IMR-90 (cell line): ENCODE results near the gene PYDC2. TPM values are rescaled to one million over a fixed set of nuclear protein-coding genes. Genes with fewer than 3 reads are reported as not detected.
A peak's percentile ranks its signal among the peaks of the same experiment; 100 is the strongest.

Experiments
- ATAC-seq: fragments of 200-7000 bp; cut with Tn5 transposase; 2 replicates; pipeline ENCODE4 v1.9.1; 2020; ENCODE audit warnings: low read depth, mild to moderate bottlenecking, moderate library complexity
- BruUV-seq: library from RNA; stranded (reverse); fragments of 400-500 nt; replicated peaks from 2 replicates; lab custom pipeline; 2021; lab: Mats Ljungman, UMichigan
- CTCF ChIA-PET: fragments of 300-600 bp; formaldehyde crosslinking; extraction: SDS; loops from one replicate; lab custom pipeline; 2021; ENCODE audit warnings: antibody characterized with exemption; lab: Yijun Ruan, JAX
- POLR2A ChIA-PET: fragments of 300-600 bp; sonication (Branson Sonifier 250); formaldehyde crosslinking; loops from one replicate; lab custom pipeline; 2022; ENCODE audit warnings: antibody characterized with exemption; ENCODE audit not compliant: unreplicated experiment; lab: Charles Lee
- DNase-seq: peaks from one replicate; pipeline ENCODE4 v3.0.0; 2013
- H2AFZ ChIP-seq: replicated peaks from 2 replicates; pipeline ENCODE3; 2013; ENCODE audit warnings: low read length, mild to moderate bottlenecking; ENCODE audit not compliant: poor library complexity
- H2AK5ac ChIP-seq: 2 replicates; pipeline ENCODE4 v1.6.1; 2013; ENCODE audit warnings: low read depth, low read length, inconsistent platforms
- H2AK9ac ChIP-seq: replicated peaks from 2 replicates; pipeline ENCODE3; 2013; ENCODE audit warnings: mild to moderate bottlenecking, low read depth, low read length, moderate library complexity; ENCODE audit not compliant: poor library complexity
- H2BK120ac ChIP-seq: 2 replicates; pipeline ENCODE4 v1.6.1; 2013; ENCODE audit warnings: low read depth, low read length, inconsistent platforms
- H2BK15ac ChIP-seq: 3 replicates; pipeline ENCODE4 v1.6.1; 2013; ENCODE audit warnings: low read depth, low read length, inconsistent platforms
- H2BK20ac ChIP-seq: 2 replicates; pipeline ENCODE4 v1.6.1; 2013; ENCODE audit warnings: low read depth, mild to moderate bottlenecking, inconsistent platforms, low read length, moderate library complexity
- H2BK5ac ChIP-seq: 2 replicates; pipeline ENCODE4 v1.6.1; 2013; ENCODE audit warnings: mild to moderate bottlenecking, low read depth, low read length, inconsistent platforms; ENCODE audit not compliant: poor library complexity, severe bottlenecking
- H3K14ac ChIP-seq: replicated peaks from 2 replicates; pipeline ENCODE4 v1.6.1; 2013; ENCODE audit warnings: low read depth, low read length, inconsistent platforms
- H3K18ac ChIP-seq: 2 replicates; pipeline ENCODE4 v1.6.1; 2013; ENCODE audit warnings: low read depth, low read length, control low read depth
- H3K23ac ChIP-seq: 2 replicates; pipeline ENCODE4 v1.6.1; 2013; ENCODE audit warnings: low read depth, low read length, inconsistent platforms
- H3K27ac ChIP-seq: 2 replicates; pipeline ENCODE4 v1.5.1; 2013; ENCODE audit warnings: mild to moderate bottlenecking, control low read depth, low read length; ENCODE audit not compliant: insufficient read depth
- H3K27me3 ChIP-seq: 2 replicates; pipeline ENCODE4 v1.6.1; 2013; ENCODE audit warnings: low read length; ENCODE audit not compliant: control insufficient read depth, insufficient read depth
- H3K36me3 ChIP-seq: 2 replicates; pipeline ENCODE4 v1.6.1; 2013; ENCODE audit warnings: low read length, mixed read lengths; ENCODE audit not compliant: control insufficient read depth, insufficient read depth
- H3K4ac ChIP-seq: 2 replicates; pipeline ENCODE4 v1.6.1; 2013; ENCODE audit warnings: low read depth, low read length, inconsistent platforms
- H3K4me1 ChIP-seq: 2 replicates; pipeline ENCODE4 v1.6.1; 2013; ENCODE audit warnings: low read length, mixed read lengths; ENCODE audit not compliant: control insufficient read depth, insufficient read depth
- H3K4me2 ChIP-seq: 2 replicates; pipeline ENCODE4 v1.6.1; 2013; ENCODE audit warnings: low read depth, mild to moderate bottlenecking, control low read depth, low read length, moderate library complexity
- H3K4me3 ChIP-seq: 2 replicates; pipeline ENCODE4 v1.5.1; 2013; ENCODE audit warnings: low read depth, mild to moderate bottlenecking, control low read depth, low read length, moderate library complexity; ENCODE audit not compliant: insufficient read depth
- H3K56ac ChIP-seq: 2 replicates; pipeline ENCODE4 v1.6.1; 2013; ENCODE audit warnings: low read length, inconsistent platforms; ENCODE audit not compliant: insufficient read depth; ENCODE audit errors: extremely low read depth
- H3K79me1 ChIP-seq, 2 experiments: 2 replicates each; pipeline ENCODE4 v1.6.1; 2013; ENCODE audit warnings: low read length in 2 of 2, inconsistent platforms in 1 of 2, low read depth in 1 of 2
- H3K9ac ChIP-seq: 2 replicates; pipeline ENCODE4 v1.6.1; 2013; ENCODE audit warnings: low read depth, low read length, control low read depth
- H3K9me1 ChIP-seq: 2 replicates; pipeline ENCODE4 v1.6.1; 2013; ENCODE audit warnings: low read length, inconsistent platforms; ENCODE audit not compliant: insufficient read depth
- H3K9me3 ChIP-seq: 2 replicates; pipeline ENCODE4 v1.6.1; 2013; ENCODE audit warnings: low read length; ENCODE audit not compliant: control insufficient read depth, insufficient read depth
- H4K20me1 ChIP-seq: 2 replicates; pipeline ENCODE4 v1.6.1; 2013; ENCODE audit warnings: low read length, inconsistent platforms; ENCODE audit not compliant: insufficient read depth
- H4K5ac ChIP-seq: 2 replicates; pipeline ENCODE4 v1.6.1; 2013; ENCODE audit warnings: mild to moderate bottlenecking, low read depth, low read length, control low read depth
- H4K8ac ChIP-seq, 2 experiments: 2 replicates each; pipeline ENCODE4 v1.6.1; 2013; ENCODE audit warnings: low read depth in 2 of 2, low read length in 2 of 2, control low read depth in 1 of 2, inconsistent platforms in 1 of 2
- H4K91ac ChIP-seq: 2 replicates; pipeline ENCODE4 v1.6.1; 2013; ENCODE audit warnings: low read depth, low read length, inconsistent platforms; ENCODE audit not compliant: insufficient read depth
- BHLHE40 ChIP-seq: fragments of 150-350 bp; IDR thresholded peaks from 2 replicates; pipeline ENCODE4 v1.6.1; 2016; ENCODE audit warnings: mild to moderate bottlenecking, low read depth, low read length
- CEBPB ChIP-seq: IDR thresholded peaks from 2 replicates; pipeline ENCODE4 v1.6.1; 2012; ENCODE audit warnings: low read depth, low read length, improper control_type of control experiment
- CHD1 ChIP-seq: IDR thresholded peaks from 2 replicates; pipeline ENCODE4 v1.6.1; 2012; ENCODE audit warnings: low read depth, low read length, improper control_type of control experiment
- CTCF ChIP-seq: conservative IDR thresholded peaks from 2 replicates; pipeline ENCODE4 v1.5.1; 2012; ENCODE audit warnings: mild to moderate bottlenecking, low read depth, low read length, improper control_type of control experiment
- ELK1 ChIP-seq: fragments of 150-350 bp; IDR thresholded peaks from 2 replicates; pipeline ENCODE4 v1.6.1; 2016; ENCODE audit warnings: low read depth, mild to moderate bottlenecking, low read length, moderate library complexity, borderline replicate concordance
- FOS ChIP-seq: fragments of 150-350 bp; IDR thresholded peaks from 2 replicates; pipeline ENCODE4 v1.6.1; 2016; ENCODE audit warnings: low read depth, low read length
- MAFK ChIP-seq: IDR thresholded peaks from 2 replicates; pipeline ENCODE4 v1.6.1; 2012; ENCODE audit warnings: low read depth, low read length, improper control_type of control experiment
- MAZ ChIP-seq: IDR thresholded peaks from 2 replicates; pipeline ENCODE4 v1.6.1; 2012; ENCODE audit warnings: low read depth, mild to moderate bottlenecking, low read length, improper control_type of control experiment, moderate library complexity, borderline replicate concordance
- MXI1 ChIP-seq: IDR thresholded peaks from 2 replicates; pipeline ENCODE4 v1.6.1; 2012; ENCODE audit warnings: low read depth, mild to moderate bottlenecking, low read length, moderate library complexity, borderline replicate concordance
- NFE2L2 ChIP-seq: fragments of 150-350 bp; IDR thresholded peaks from 2 replicates; pipeline ENCODE4 v1.6.1; 2016; ENCODE audit warnings: low read depth, mild to moderate bottlenecking, low read length
- POLR2A ChIP-seq: IDR thresholded peaks from 2 replicates; pipeline ENCODE4 v1.6.1; 2012; ENCODE audit warnings: mild to moderate bottlenecking, low read depth, low read length
- RAD21 ChIP-seq: IDR thresholded peaks from 2 replicates; pipeline ENCODE4 v1.6.1; 2012; ENCODE audit warnings: low read length, improper control_type of control experiment
- RCOR1 ChIP-seq: IDR thresholded peaks from 2 replicates; pipeline ENCODE4 v1.6.1; 2012; ENCODE audit warnings: mild to moderate bottlenecking, low read length, improper control_type of control experiment; ENCODE audit not compliant: insufficient replicate concordance
- RFX5 ChIP-seq: IDR thresholded peaks from 2 replicates; pipeline ENCODE4 v1.8.0; 2012; ENCODE audit warnings: low read depth, mild to moderate bottlenecking, low read length, moderate library complexity
- SMC3 ChIP-seq: fragments of 150-350 bp; IDR thresholded peaks from 2 replicates; pipeline ENCODE4 v1.6.1; 2016; ENCODE audit warnings: low read depth, mild to moderate bottlenecking, antibody characterized with exemption, low read length, moderate library complexity
- USF2 ChIP-seq: fragments of 150-350 bp; IDR thresholded peaks from 2 replicates; pipeline ENCODE4 v1.6.1; 2017; ENCODE audit warnings: mild to moderate bottlenecking, antibody characterized with exemption, low read length, low read depth
- WGBS, 2 experiments: methylation state at CpG; one replicate each; pipeline versions ENCODE4 v1.1.5 to v1.1.7; 2013; ENCODE audit warnings: missing lambda C conversion rate in 2 of 2; ENCODE audit not compliant: insufficient read length in 1 of 2; ENCODE audit errors: extremely low coverage in 2 of 2; 5-methylcytosine and 5-hydroxymethylcytosine counted together
- dilution Hi-C: fragments of 300-500 bp; cut with HindIII; formaldehyde crosslinking; loops from one replicate; pipeline ENCODE4 v1.14.3; 2018; ENCODE audit warnings: low sequenced_read_pairs; ENCODE audit not compliant: unreplicated experiment
- in situ Hi-C: fragments of 300-500 bp; cut with MboI; formaldehyde crosslinking; loops from 3 replicates; pipeline ENCODE4 v1.14.3; 2019; ENCODE audit warnings: low sequenced_read_pairs, inconsistent platforms, mixed read lengths
- intact Hi-C: fragments of 100-400 bp; cut with micrococcal nuclease; formaldehyde crosslinking; loops from 2 replicates; pipeline ENCODE4 v1.10.0; 2022
- polyA plus RNA-seq, 3 experiments: library from polyadenylated mRNA; depleted of rRNA; stranded (reverse); fragments of >200 nt; gene quantifications; 2 replicates each; pipeline ENCODE4 v1.2.3, GENCODE V29; 2012; ENCODE audit warnings: low replicate concordance in 1 of 3
- total RNA-seq: library from RNA; depleted of rRNA; stranded (reverse); fragments of >200 nt; gene quantifications from 2 replicates; pipeline ENCODE4 v1.2.3, GENCODE V29; 2012

Gene PYDC2
- total and polyA plus RNA-seq, 2 of the 4 experiments (the other 2 are of a cell fraction): not detected

DNA sequence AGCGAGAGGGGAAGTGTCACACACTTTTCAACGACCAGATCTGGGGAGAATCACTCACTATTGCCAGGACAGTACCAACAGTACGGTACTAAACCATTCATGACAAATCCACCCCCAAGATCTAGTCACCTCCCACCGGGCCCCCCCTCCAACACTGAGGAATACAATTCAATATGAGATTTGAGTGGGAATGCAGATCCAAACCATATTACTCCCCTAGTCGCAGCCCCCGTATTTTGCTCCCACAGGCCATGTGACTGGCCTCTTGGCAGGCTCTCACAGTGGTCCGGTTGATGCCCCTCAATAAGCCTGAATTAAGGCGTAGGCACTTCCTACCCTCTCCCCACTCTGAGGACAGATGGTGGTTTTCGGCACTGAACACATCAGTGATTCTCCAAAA, 45.4 kb upstream of the PYDC2 start:
- CTCF ChIA-PET: no interaction called here
- BruUV-seq: no TSS peak

More for the DNA sequence above, 45.4 kb upstream of the PYDC2 start:
- H3K4me2 ChIP-seq: no peak overlapping the region
- DNase-seq (no peak), ATAC-seq (no peak)
- intact Hi-C loops: loop anchor here (10.0 kb wide), 1 partner anchor 281 kb away; no protein-coding TSS in a partner anchor
- no peak overlapping the region for H3K4ac ChIP-seq
- H3K4me1 ChIP-seq: peaks cover 3% of the 10 kb centered on the region; the same call in 1 of the 2 replicates
- H2BK15ac ChIP-seq: no peak overlapping the region; the same call in 2 of the 3 replicates
- H2BK5ac ChIP-seq: no peak overlapping the region
- H4K91ac ChIP-seq: no peak overlapping the region; the same call in 1 of the 2 replicates
- no peak overlapping the region for H3K23ac ChIP-seq
- H3K9me1 ChIP-seq: no peaks in the 10 kb centered on the region
- no peak for TF ChIP-seq SMC3
- TF ChIP-seq RCOR1: no peak
- no peak for TF ChIP-seq CHD1
- TF ChIP-seq BHLHE40: no peak
- TF ChIP-seq RFX5: no peak
- TF ChIP-seq CTCF: no peak
- no peak for TF ChIP-seq USF2
- no peak for TF ChIP-seq FOS
- no peak for TF ChIP-seq RAD21
- no peak for TF ChIP-seq NFE2L2
- TF ChIP-seq CEBPB: no peak
- TF ChIP-seq POLR2A: no peak
- no peak for TF ChIP-seq MXI1
- no peak for TF ChIP-seq MAZ
- no peak for TF ChIP-seq ELK1
- TF ChIP-seq MAFK: no peak
- POLR2A ChIA-PET: no interaction called here
- H3K36me3 ChIP-seq: no peaks in the 10 kb centered on the region
- H4K20me1 ChIP-seq: no peaks in the 10 kb centered on the region
- no peak overlapping the region for H3K4me3 ChIP-seq
- in situ Hi-C loops: loop anchor here (5.0 kb wide), 1 partner anchor 1027 kb away; no protein-coding TSS in a partner anchor
- H2AFZ ChIP-seq: no peak overlapping the region
- no CpG with 5 or more reads among the region's 9 CpGs for WGBS, 2 experiments
- no peak overlapping the region; a peak in 1 of 4 replicates for H4K8ac ChIP-seq
- H3K79me1 ChIP-seq: no peaks in the 10 kb centered on the region
- H2BK20ac ChIP-seq: no peak overlapping the region
- no peak overlapping the region; the same call in 1 of the 2 replicates for H2BK120ac ChIP-seq
- H3K27ac ChIP-seq: no peak overlapping the region
- H2AK5ac ChIP-seq: no peak overlapping the region
- no peak overlapping the region for H3K18ac ChIP-seq
- H3K9me3 ChIP-seq: no peaks in the 10 kb centered on the region; the same call in 1 of the 2 replicates
- H3K56ac ChIP-seq: no peak overlapping the region
- no peaks in the 10 kb centered on the region for H3K27me3 ChIP-seq
- peak overlapping the region; percentile 19 for H2AK9ac ChIP-seq
- H3K9ac ChIP-seq: no peak overlapping the region
- H4K5ac ChIP-seq: no peak overlapping the region
- dilution Hi-C loops: no loop called here
- H3K14ac ChIP-seq: 0 out of 2 replicates have a peak overlapping the region, but pooled peaks have one; percentile 40
